ENCODE data around the gene URB1. TPM values are rescaled to one million over a fixed set of nuclear protein-coding genes. Genes with fewer than 3 reads are reported as not detected.

Gene URB1
- total and polyA plus RNA-seq, 9 of the 15 experiments (the other 6 are each of a cell fraction or from before 2014, with no cell fraction given), result 0.97 to 53.6 (median 21.5) TPM

GRCh38 chr21:32410916-32411315, 18.1 kb upstream of the URB1 start (continued):
- TF ChIP-seq ZNF263 (CRISPR knock-in tag; IDR thresholded peaks at IDR 0.05; ENCODE audit: borderline replicate concordance), result no peak
- no peak for TF ChIP-seq ZFX (CRISPR knock-in tag; IDR thresholded peaks at IDR 0.05)
- no peak for TF ChIP-seq HDAC2 (IDR thresholded peaks at IDR 0.05)
- TF ChIP-seq ZNF695 (CRISPR knock-in tag; IDR thresholded peaks at IDR 0.05), result no peak
- no peak for TF ChIP-seq PRPF4 (IDR thresholded peaks at IDR 0.05; ENCODE audit: insufficient read depth, low read depth, low read length, poor library complexity, severe bottlenecking)
- no peak for TF ChIP-seq MEIS2 (IDR thresholded peaks at IDR 0.05; ENCODE audit: partially characterized antibody)
- no peak for TF ChIP-seq ARID3B (CRISPR knock-in tag; IDR thresholded peaks at IDR 0.05; ENCODE audit: borderline replicate concordance)
- no peak for TF ChIP-seq HOXB6 (CRISPR knock-in tag; IDR thresholded peaks at IDR 0.05; ENCODE audit: borderline replicate concordance)
- TF ChIP-seq EWSR1 (IDR thresholded peaks at IDR 0.05; ENCODE audit: borderline replicate concordance, low read depth, partially characterized antibody), result no peak
- TF ChIP-seq TCF7 (IDR thresholded peaks at IDR 0.05; ENCODE audit: borderline replicate concordance), result no peak
- TF ChIP-seq ZBTB34 (CRISPR knock-in tag; IDR thresholded peaks at IDR 0.05), result no peak
